IMR-90 (cell line): ENCODE results near the gene RFX6. TPM values are rescaled to one million over a fixed set of nuclear protein-coding genes. Genes with fewer than 3 reads are reported as not detected.

ENCODE experiments used
- ATAC-seq: fragments of 200-7000 bp; cut with Tn5 transposase; 2 replicates; pipeline ENCODE4 v1.9.1; 2020; ENCODE audit warnings: low read depth, mild to moderate bottlenecking, moderate library complexity
- BruUV-seq: library from RNA; stranded (reverse); fragments of 400-500 nt; replicated peaks from 2 replicates; lab custom pipeline; 2021; lab: Mats Ljungman, UMichigan
- CTCF ChIA-PET: fragments of 300-600 bp; formaldehyde crosslinking; extraction: SDS; loops from one replicate; lab custom pipeline; 2021; ENCODE audit warnings: antibody characterized with exemption; lab: Yijun Ruan, JAX
- POLR2A ChIA-PET: fragments of 300-600 bp; sonication (Branson Sonifier 250); formaldehyde crosslinking; loops from one replicate; lab custom pipeline; 2022; ENCODE audit warnings: antibody characterized with exemption; ENCODE audit not compliant: unreplicated experiment; lab: Charles Lee
- DNase-seq: peaks from one replicate; pipeline ENCODE4 v3.0.0; 2013
- H2AFZ ChIP-seq: replicated peaks from 2 replicates; pipeline ENCODE3; 2013; ENCODE audit warnings: low read length, mild to moderate bottlenecking; ENCODE audit not compliant: poor library complexity
- H2AK5ac ChIP-seq: 2 replicates; pipeline ENCODE4 v1.6.1; 2013; ENCODE audit warnings: low read depth, low read length, inconsistent platforms
- H2AK9ac ChIP-seq: replicated peaks from 2 replicates; pipeline ENCODE3; 2013; ENCODE audit warnings: mild to moderate bottlenecking, low read depth, low read length, moderate library complexity; ENCODE audit not compliant: poor library complexity
- H2BK120ac ChIP-seq: 2 replicates; pipeline ENCODE4 v1.6.1; 2013; ENCODE audit warnings: low read depth, low read length, inconsistent platforms
- H2BK15ac ChIP-seq: 3 replicates; pipeline ENCODE4 v1.6.1; 2013; ENCODE audit warnings: low read depth, low read length, inconsistent platforms
- H2BK20ac ChIP-seq: 2 replicates; pipeline ENCODE4 v1.6.1; 2013; ENCODE audit warnings: low read depth, mild to moderate bottlenecking, inconsistent platforms, low read length, moderate library complexity
- H2BK5ac ChIP-seq: 2 replicates; pipeline ENCODE4 v1.6.1; 2013; ENCODE audit warnings: mild to moderate bottlenecking, low read depth, low read length, inconsistent platforms; ENCODE audit not compliant: poor library complexity, severe bottlenecking
- H3K14ac ChIP-seq: replicated peaks from 2 replicates; pipeline ENCODE4 v1.6.1; 2013; ENCODE audit warnings: low read depth, low read length, inconsistent platforms
- H3K18ac ChIP-seq: 2 replicates; pipeline ENCODE4 v1.6.1; 2013; ENCODE audit warnings: low read depth, low read length, control low read depth
- H3K23ac ChIP-seq: 2 replicates; pipeline ENCODE4 v1.6.1; 2013; ENCODE audit warnings: low read depth, low read length, inconsistent platforms
- H3K27ac ChIP-seq: 2 replicates; pipeline ENCODE4 v1.5.1; 2013; ENCODE audit warnings: mild to moderate bottlenecking, control low read depth, low read length; ENCODE audit not compliant: insufficient read depth
- H3K27me3 ChIP-seq: 2 replicates; pipeline ENCODE4 v1.6.1; 2013; ENCODE audit warnings: low read length; ENCODE audit not compliant: control insufficient read depth, insufficient read depth
- H3K36me3 ChIP-seq: 2 replicates; pipeline ENCODE4 v1.6.1; 2013; ENCODE audit warnings: low read length, mixed read lengths; ENCODE audit not compliant: control insufficient read depth, insufficient read depth
- H3K4ac ChIP-seq: 2 replicates; pipeline ENCODE4 v1.6.1; 2013; ENCODE audit warnings: low read depth, low read length, inconsistent platforms
- H3K4me1 ChIP-seq: 2 replicates; pipeline ENCODE4 v1.6.1; 2013; ENCODE audit warnings: low read length, mixed read lengths; ENCODE audit not compliant: control insufficient read depth, insufficient read depth
- H3K4me2 ChIP-seq: 2 replicates; pipeline ENCODE4 v1.6.1; 2013; ENCODE audit warnings: low read depth, mild to moderate bottlenecking, control low read depth, low read length, moderate library complexity
- H3K4me3 ChIP-seq: 2 replicates; pipeline ENCODE4 v1.5.1; 2013; ENCODE audit warnings: low read depth, mild to moderate bottlenecking, control low read depth, low read length, moderate library complexity; ENCODE audit not compliant: insufficient read depth
- H3K56ac ChIP-seq: 2 replicates; pipeline ENCODE4 v1.6.1; 2013; ENCODE audit warnings: low read length, inconsistent platforms; ENCODE audit not compliant: insufficient read depth; ENCODE audit errors: extremely low read depth
- H3K79me1 ChIP-seq, 2 experiments: 2 replicates each; pipeline ENCODE4 v1.6.1; 2013; ENCODE audit warnings: low read length in 2 of 2, inconsistent platforms in 1 of 2, low read depth in 1 of 2
- H3K9ac ChIP-seq: 2 replicates; pipeline ENCODE4 v1.6.1; 2013; ENCODE audit warnings: low read depth, low read length, control low read depth
- H3K9me1 ChIP-seq: 2 replicates; pipeline ENCODE4 v1.6.1; 2013; ENCODE audit warnings: low read length, inconsistent platforms; ENCODE audit not compliant: insufficient read depth
- H3K9me3 ChIP-seq: 2 replicates; pipeline ENCODE4 v1.6.1; 2013; ENCODE audit warnings: low read length; ENCODE audit not compliant: control insufficient read depth, insufficient read depth
- H4K20me1 ChIP-seq: 2 replicates; pipeline ENCODE4 v1.6.1; 2013; ENCODE audit warnings: low read length, inconsistent platforms; ENCODE audit not compliant: insufficient read depth
- H4K5ac ChIP-seq: 2 replicates; pipeline ENCODE4 v1.6.1; 2013; ENCODE audit warnings: mild to moderate bottlenecking, low read depth, low read length, control low read depth
- H4K8ac ChIP-seq, 2 experiments: 2 replicates each; pipeline ENCODE4 v1.6.1; 2013; ENCODE audit warnings: low read depth in 2 of 2, low read length in 2 of 2, control low read depth in 1 of 2, inconsistent platforms in 1 of 2
- H4K91ac ChIP-seq: 2 replicates; pipeline ENCODE4 v1.6.1; 2013; ENCODE audit warnings: low read depth, low read length, inconsistent platforms; ENCODE audit not compliant: insufficient read depth
- BHLHE40 ChIP-seq: fragments of 150-350 bp; IDR thresholded peaks from 2 replicates; pipeline ENCODE4 v1.6.1; 2016; ENCODE audit warnings: mild to moderate bottlenecking, low read depth, low read length
- CEBPB ChIP-seq: IDR thresholded peaks from 2 replicates; pipeline ENCODE4 v1.6.1; 2012; ENCODE audit warnings: low read depth, low read length, improper control_type of control experiment
- CHD1 ChIP-seq: IDR thresholded peaks from 2 replicates; pipeline ENCODE4 v1.6.1; 2012; ENCODE audit warnings: low read depth, low read length, improper control_type of control experiment
- CTCF ChIP-seq: conservative IDR thresholded peaks from 2 replicates; pipeline ENCODE4 v1.5.1; 2012; ENCODE audit warnings: mild to moderate bottlenecking, low read depth, low read length, improper control_type of control experiment
- ELK1 ChIP-seq: fragments of 150-350 bp; IDR thresholded peaks from 2 replicates; pipeline ENCODE4 v1.6.1; 2016; ENCODE audit warnings: low read depth, mild to moderate bottlenecking, low read length, moderate library complexity, borderline replicate concordance
- FOS ChIP-seq: fragments of 150-350 bp; IDR thresholded peaks from 2 replicates; pipeline ENCODE4 v1.6.1; 2016; ENCODE audit warnings: low read depth, low read length
- MAFK ChIP-seq: IDR thresholded peaks from 2 replicates; pipeline ENCODE4 v1.6.1; 2012; ENCODE audit warnings: low read depth, low read length, improper control_type of control experiment
- MAZ ChIP-seq: IDR thresholded peaks from 2 replicates; pipeline ENCODE4 v1.6.1; 2012; ENCODE audit warnings: low read depth, mild to moderate bottlenecking, low read length, improper control_type of control experiment, moderate library complexity, borderline replicate concordance
- MXI1 ChIP-seq: IDR thresholded peaks from 2 replicates; pipeline ENCODE4 v1.6.1; 2012; ENCODE audit warnings: low read depth, mild to moderate bottlenecking, low read length, moderate library complexity, borderline replicate concordance
- NFE2L2 ChIP-seq: fragments of 150-350 bp; IDR thresholded peaks from 2 replicates; pipeline ENCODE4 v1.6.1; 2016; ENCODE audit warnings: low read depth, mild to moderate bottlenecking, low read length
- POLR2A ChIP-seq: IDR thresholded peaks from 2 replicates; pipeline ENCODE4 v1.6.1; 2012; ENCODE audit warnings: mild to moderate bottlenecking, low read depth, low read length
- RAD21 ChIP-seq: IDR thresholded peaks from 2 replicates; pipeline ENCODE4 v1.6.1; 2012; ENCODE audit warnings: low read length, improper control_type of control experiment
- RCOR1 ChIP-seq: IDR thresholded peaks from 2 replicates; pipeline ENCODE4 v1.6.1; 2012; ENCODE audit warnings: mild to moderate bottlenecking, low read length, improper control_type of control experiment; ENCODE audit not compliant: insufficient replicate concordance
- RFX5 ChIP-seq: IDR thresholded peaks from 2 replicates; pipeline ENCODE4 v1.8.0; 2012; ENCODE audit warnings: low read depth, mild to moderate bottlenecking, low read length, moderate library complexity
- SMC3 ChIP-seq: fragments of 150-350 bp; IDR thresholded peaks from 2 replicates; pipeline ENCODE4 v1.6.1; 2016; ENCODE audit warnings: low read depth, mild to moderate bottlenecking, antibody characterized with exemption, low read length, moderate library complexity
- USF2 ChIP-seq: fragments of 150-350 bp; IDR thresholded peaks from 2 replicates; pipeline ENCODE4 v1.6.1; 2017; ENCODE audit warnings: mild to moderate bottlenecking, antibody characterized with exemption, low read length, low read depth
- WGBS, 2 experiments: methylation state at CpG; one replicate each; pipeline versions ENCODE4 v1.1.5 to v1.1.7; 2013; ENCODE audit warnings: missing lambda C conversion rate in 2 of 2; ENCODE audit not compliant: insufficient read length in 1 of 2; ENCODE audit errors: extremely low coverage in 2 of 2; 5-methylcytosine and 5-hydroxymethylcytosine counted together
- dilution Hi-C: fragments of 300-500 bp; cut with HindIII; formaldehyde crosslinking; loops from one replicate; pipeline ENCODE4 v1.14.3; 2018; ENCODE audit warnings: low sequenced_read_pairs; ENCODE audit not compliant: unreplicated experiment
- in situ Hi-C: fragments of 300-500 bp; cut with MboI; formaldehyde crosslinking; loops from 3 replicates; pipeline ENCODE4 v1.14.3; 2019; ENCODE audit warnings: low sequenced_read_pairs, inconsistent platforms, mixed read lengths
- intact Hi-C: fragments of 100-400 bp; cut with micrococcal nuclease; formaldehyde crosslinking; loops from 2 replicates; pipeline ENCODE4 v1.10.0; 2022
- polyA plus RNA-seq, 3 experiments: library from polyadenylated mRNA; depleted of rRNA; stranded (reverse); fragments of >200 nt; gene quantifications; 2 replicates each; pipeline ENCODE4 v1.2.3, GENCODE V29; 2012; ENCODE audit warnings: low replicate concordance in 1 of 3
- total RNA-seq: library from RNA; depleted of rRNA; stranded (reverse); fragments of >200 nt; gene quantifications from 2 replicates; pipeline ENCODE4 v1.2.3, GENCODE V29; 2012

RFX6 gene
- total and polyA plus RNA-seq, 2 of the 4 experiments (the other 2 are of a cell fraction): not detected

GRCh38 chr6:116922853-116923548 is 46.0 kb downstream of the RFX6 start:
- H3K4me1 ChIP-seq: no peaks in the 10 kb centered on the region
- no peak overlapping the region for H2BK15ac ChIP-seq
- in situ Hi-C loops: no loop called here
- no peak overlapping the region for H2AK9ac ChIP-seq
- H2AFZ ChIP-seq: no peak overlapping the region
- H4K20me1 ChIP-seq: no peaks in the 10 kb centered on the region
- ATAC-seq (no peak), DNase-seq (no peak)
- no TSS peak for BruUV-seq
- POLR2A ChIA-PET: no interaction called here
- TF ChIP-seq CHD1: no peak
- no peak for TF ChIP-seq RAD21
- TF ChIP-seq SMC3: no peak
- TF ChIP-seq MAFK: no peak
- no peak for TF ChIP-seq MAZ
- TF ChIP-seq CEBPB: no peak
- TF ChIP-seq BHLHE40: no peak
- no peak for TF ChIP-seq MXI1
- no peak for TF ChIP-seq RCOR1
- TF ChIP-seq CTCF: no peak
- TF ChIP-seq USF2: no peak
- TF ChIP-seq FOS: no peak
- no peak for TF ChIP-seq NFE2L2
- no peak for TF ChIP-seq RFX5
- no peak for TF ChIP-seq ELK1
- no peak for TF ChIP-seq POLR2A
- H4K8ac ChIP-seq: no peak overlapping the region
- H4K5ac ChIP-seq: no peak overlapping the region
- no peak overlapping the region for H2BK5ac ChIP-seq
- no peak overlapping the region for H2BK20ac ChIP-seq
- H3K4me2 ChIP-seq: no peak overlapping the region
- H3K18ac ChIP-seq: no peak overlapping the region
- H3K9me1 ChIP-seq: no peaks in the 10 kb centered on the region
- no peak overlapping the region for H4K91ac ChIP-seq
- H3K4me3 ChIP-seq: no peak overlapping the region
- no peak overlapping the region for H3K56ac ChIP-seq
- no peak overlapping the region for H2BK120ac ChIP-seq
- no peak overlapping the region for H3K9ac ChIP-seq
- dilution Hi-C loops: no loop called here
- H2AK5ac ChIP-seq: no peak overlapping the region
- no peak overlapping the region for H3K23ac ChIP-seq
- H3K27ac ChIP-seq: no peak overlapping the region
- WGBS, 2 experiments: no CpG with 5 or more reads among the region's 4 CpGs
- no peak overlapping the region for H3K14ac ChIP-seq
- CTCF ChIA-PET: no interaction called here
- H3K27me3 ChIP-seq: no peaks in the 10 kb centered on the region
- intact Hi-C loops: no loop called here
- H3K79me1 ChIP-seq: no peaks in the 10 kb centered on the region
- H3K9me3 ChIP-seq: no peaks in the 10 kb centered on the region
- no peaks in the 10 kb centered on the region for H3K36me3 ChIP-seq
- no peak overlapping the region for H3K4ac ChIP-seq
